ENCODE measurements around the gene ZBP1. TPM values are rescaled to one million over a fixed set of nuclear protein-coding genes. Genes with fewer than 3 reads are reported as not detected.

ZBP1 gene
- total RNA-seq, 1 donor from 2014 or later, result 0.32 TPM

DNA sequence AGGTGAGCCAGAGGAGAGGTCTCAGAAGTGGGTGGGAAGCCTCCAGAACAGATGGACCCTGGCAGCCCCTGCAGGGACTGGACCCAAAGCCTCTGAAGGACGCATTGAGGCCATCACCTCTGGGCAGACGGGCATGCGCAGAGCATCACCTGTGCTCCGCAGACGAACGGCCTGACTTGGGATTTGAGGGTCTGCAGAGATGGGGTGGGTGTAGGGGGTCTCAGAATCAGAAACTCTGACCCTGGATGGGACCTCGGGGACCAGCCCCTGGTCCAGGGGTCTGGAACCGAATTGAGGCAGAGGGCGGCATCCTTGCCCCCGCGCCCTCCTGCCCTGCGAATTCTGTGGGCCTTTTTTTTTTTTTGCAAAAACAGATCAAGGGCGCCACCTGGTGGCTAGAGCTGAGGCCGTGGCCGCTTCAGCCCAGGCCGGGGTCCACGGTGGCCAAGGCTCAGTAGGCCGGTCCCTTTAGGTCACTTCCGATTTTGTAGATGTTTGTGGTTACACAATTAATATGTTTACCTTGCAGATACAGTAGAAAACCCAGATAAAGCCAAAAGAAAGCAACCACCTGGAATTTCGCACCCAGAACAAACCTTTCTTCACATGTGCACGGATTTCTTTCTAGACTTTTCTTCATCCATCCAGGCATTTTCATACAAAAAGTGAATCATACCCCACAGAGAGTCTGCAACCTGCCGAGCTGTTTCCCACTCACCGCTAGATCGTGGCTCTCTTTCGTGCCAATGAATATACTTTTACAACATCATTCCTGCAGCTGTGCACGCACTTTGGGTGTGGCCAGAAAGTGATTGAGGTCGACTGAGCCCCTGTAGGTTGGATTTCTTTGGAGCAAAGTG, 25.9 kb downstream of the ZBP1 start:
- Mint-ChIP-seq H3K27ac (no peak overlapping the region), H3K9me3 (no peaks in the 10 kb centered on the region)
- DNase-seq (ENCODE audit: low spot score), result no peak

DNA sequence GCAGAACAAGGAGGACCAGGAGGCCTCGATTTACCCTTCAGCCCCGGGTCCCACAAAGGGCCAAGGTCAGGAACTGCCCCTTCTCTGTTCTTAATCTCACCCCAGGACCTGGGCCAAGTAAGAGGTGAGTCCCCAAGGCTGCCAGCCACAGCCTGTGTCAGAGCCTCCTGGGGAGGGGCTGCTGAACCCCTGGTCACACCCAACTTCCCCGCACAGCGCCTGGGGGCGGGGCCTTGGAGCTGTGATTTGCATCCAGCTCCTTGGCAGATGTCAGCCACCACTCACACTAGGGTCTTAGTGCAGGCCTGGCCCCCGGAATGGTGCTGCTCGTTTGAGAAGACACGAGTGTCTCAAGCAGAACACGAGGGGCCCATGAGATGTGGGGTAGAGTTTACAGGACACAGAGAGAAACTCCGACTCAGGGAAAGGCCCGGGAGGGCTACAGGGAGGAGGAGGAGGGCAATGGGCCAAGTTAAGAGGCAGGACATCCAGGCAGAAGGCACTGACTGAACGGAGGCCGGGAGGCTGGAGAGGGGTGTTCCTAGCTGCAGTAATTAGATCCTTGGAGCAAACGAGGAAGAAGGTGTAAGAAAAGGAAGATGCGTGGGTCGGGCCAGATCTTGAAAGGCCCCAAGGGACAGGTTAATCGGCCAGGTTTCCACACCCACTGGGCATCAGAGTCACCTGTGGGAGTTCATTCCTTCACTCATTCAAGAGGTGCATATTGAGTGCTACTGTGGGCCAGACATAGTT, 26.9 kb downstream of the ZBP1 start:
- intact Hi-C loops (cut with micrococcal nuclease), result loop anchor here (5.0 to 10.0 kb wide), 3 partner anchors 181 to 501 kb away; no protein-coding TSS in a partner anchor
- Mint-ChIP-seq H3K27ac (no peak overlapping the region), H3K4me3 (ENCODE audit: low read depth) (no peak overlapping the region), H3K4me1 (ENCODE audit: low read depth) (no peaks in the 10 kb centered on the region), H3K27me3 (ENCODE audit: low read depth) (peaks cover 11% of the 10 kb centered on the region), H3K9me3 (no peaks in the 10 kb centered on the region), H3K36me3 (ENCODE audit: low read depth) (no peaks in the 10 kb centered on the region)
- no peak for DNase-seq (ENCODE audit: low spot score)

More for the DNA sequence above, 25.9 kb downstream of the ZBP1 start:
- Mint-ChIP-seq H3K4me3 (ENCODE audit: low read depth) (no peak overlapping the region), H3K27me3 (ENCODE audit: low read depth) (peaks cover 19% of the 10 kb centered on the region), H3K36me3 (ENCODE audit: low read depth) (no peaks in the 10 kb centered on the region), H3K4me1 (ENCODE audit: low read depth) (no peaks in the 10 kb centered on the region)
- intact Hi-C loops (cut with micrococcal nuclease), result loop anchor here (5.0 to 10.0 kb wide), 3 partner anchors 180 to 502 kb away; no protein-coding TSS in a partner anchor

- intact Hi-C loops (cut with micrococcal nuclease), result loop anchor here (5.0 to 10.0 kb wide), 3 partner anchors 182 to 500 kb away; no protein-coding TSS in a partner anchor
- no peak overlapping the region for H3K27ac Mint-ChIP-seq
- H3K4me3 Mint-ChIP-seq (ENCODE audit: low read depth), result no peak overlapping the region
- no peak for DNase-seq (ENCODE audit: low spot score)
- H3K4me1 Mint-ChIP-seq (ENCODE audit: low read depth), result no peaks in the 10 kb centered on the region
- H3K27me3 Mint-ChIP-seq (ENCODE audit: low read depth), result peaks cover 8% of the 10 kb centered on the region
- H3K36me3 Mint-ChIP-seq (ENCODE audit: low read depth), result no peaks in the 10 kb centered on the region
- H3K9me3 Mint-ChIP-seq, result no peaks in the 10 kb centered on the region
Observed at GRCh38 chr20:57592263-57593092, 27.7 kb downstream of the ZBP1 start.

GRCh38 chr20:57591289-57592229, 28.7 kb downstream of the ZBP1 start:
- Mint-ChIP-seq H3K4me3 (ENCODE audit: low read depth) (no peak overlapping the region), H3K27ac (no peak overlapping the region), H3K9me3 (no peaks in the 10 kb centered on the region), H3K27me3 (ENCODE audit: low read depth) (peaks cover 6% of the 10 kb centered on the region), H3K36me3 (ENCODE audit: low read depth) (no peaks in the 10 kb centered on the region), H3K4me1 (ENCODE audit: low read depth) (no peaks in the 10 kb centered on the region)
- DNase-seq (ENCODE audit: low spot score), result no peak
- intact Hi-C loops (cut with micrococcal nuclease), result loop anchor here (5.0 to 10.0 kb wide), 3 partner anchors 183 to 499 kb away; no protein-coding TSS in a partner anchor

- no peaks in the 10 kb centered on the region for H3K9me3 Mint-ChIP-seq
- intact Hi-C loops (cut with micrococcal nuclease), result loop anchor here (5.0 to 10.0 kb wide), 3 partner anchors 184 to 498 kb away; no protein-coding TSS in a partner anchor
- no peak overlapping the region for H3K4me3 Mint-ChIP-seq (ENCODE audit: low read depth)
- DNase-seq (ENCODE audit: low spot score), result no peak
- no peak overlapping the region for H3K27ac Mint-ChIP-seq
- H3K27me3 Mint-ChIP-seq (ENCODE audit: low read depth), result peaks cover 2% of the 10 kb centered on the region
- no peaks in the 10 kb centered on the region for H3K4me1 Mint-ChIP-seq (ENCODE audit: low read depth)
- no peaks in the 10 kb centered on the region for H3K36me3 Mint-ChIP-seq (ENCODE audit: low read depth)
Observed at GRCh38 chr20:57590485-57591288, 29.5 kb downstream of the ZBP1 start.

DNA sequence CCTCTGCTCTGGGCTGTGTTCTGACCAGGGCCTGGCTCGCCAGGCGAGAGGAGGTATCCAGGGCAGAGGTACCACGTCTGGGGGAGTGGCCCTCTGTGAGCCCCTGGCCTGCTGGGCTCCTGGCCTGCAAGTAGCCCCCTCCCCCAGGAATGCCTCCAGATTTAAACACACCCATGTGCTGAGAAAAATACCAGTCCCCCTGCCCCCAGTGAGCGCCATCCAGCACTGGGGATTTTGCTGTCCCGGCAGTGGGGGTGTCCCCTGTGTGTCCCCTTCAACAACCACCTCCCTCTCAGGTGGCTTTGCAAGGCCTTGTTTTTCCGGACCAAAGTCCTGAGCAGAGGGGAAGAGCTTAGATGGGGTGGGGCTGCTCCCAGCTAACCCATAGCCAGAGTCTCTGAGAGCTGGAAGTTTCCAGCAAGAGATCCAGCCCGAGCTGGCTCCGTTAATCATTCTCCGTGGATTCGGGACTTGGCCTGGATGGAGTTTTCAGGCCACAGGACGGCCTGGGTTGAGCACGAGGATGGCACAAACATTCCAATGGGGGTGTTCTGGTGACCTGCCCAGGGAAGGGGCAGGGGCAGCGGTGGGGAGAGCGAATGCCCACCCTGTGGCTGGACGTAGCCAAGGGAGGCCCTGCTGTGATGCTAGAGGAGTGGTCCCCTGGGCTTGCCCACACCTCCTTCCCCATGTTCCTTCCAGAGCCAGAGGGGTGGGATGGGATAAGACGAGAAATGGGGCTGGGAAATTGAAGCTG, 30.3 kb downstream of the ZBP1 start:
- Mint-ChIP-seq H3K36me3 (ENCODE audit: low read depth) (no peaks in the 10 kb centered on the region), H3K4me3 (ENCODE audit: low read depth) (no peak overlapping the region), H3K27ac (no peak overlapping the region), H3K9me3 (no peaks in the 10 kb centered on the region), H3K4me1 (ENCODE audit: low read depth) (no peaks in the 10 kb centered on the region), H3K27me3 (ENCODE audit: low read depth) (peaks cover 3% of the 10 kb centered on the region)
- intact Hi-C loops (cut with micrococcal nuclease), result loop anchor here (5.0 to 10.0 kb wide), 3 partner anchors 185 to 498 kb away; no protein-coding TSS in a partner anchor
- DNase-seq (ENCODE audit: low spot score), result no peak

GRCh38 chr20:57589123-57589727, 31.0 kb downstream of the ZBP1 start:
- Mint-ChIP-seq H3K4me1 (ENCODE audit: low read depth) (no peaks in the 10 kb centered on the region), H3K36me3 (ENCODE audit: low read depth) (no peaks in the 10 kb centered on the region), H3K4me3 (ENCODE audit: low read depth) (no peak overlapping the region), H3K9me3 (no peaks in the 10 kb centered on the region), H3K27ac (no peak overlapping the region), H3K27me3 (ENCODE audit: low read depth) (peaks cover 9% of the 10 kb centered on the region)
- intact Hi-C loops (cut with micrococcal nuclease), result no loop called here
- DNase-seq (ENCODE audit: low spot score), result no peak

DNA sequence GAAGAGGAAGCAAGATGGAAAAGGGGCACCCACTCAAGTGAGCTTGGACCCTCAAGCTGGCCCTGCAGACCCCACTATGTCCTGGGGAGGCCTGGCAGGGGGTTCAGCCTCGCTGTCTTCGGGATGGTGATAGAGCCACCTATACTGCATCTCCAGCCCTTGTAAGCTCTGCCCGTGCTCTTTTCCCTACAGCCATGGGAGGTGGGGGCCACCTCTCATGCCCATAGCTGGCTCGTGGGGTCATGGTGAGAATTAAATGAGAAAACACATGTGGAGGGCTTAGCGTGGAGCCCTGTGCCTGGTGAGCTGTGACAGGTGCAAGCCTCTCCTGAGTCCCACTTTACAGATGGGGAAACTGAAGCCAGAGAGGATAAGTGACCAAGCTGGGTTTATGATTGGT, 31.6 kb downstream of the ZBP1 start:
- Mint-ChIP-seq H3K27ac (no peak overlapping the region), H3K36me3 (ENCODE audit: low read depth) (no peaks in the 10 kb centered on the region), H3K4me3 (ENCODE audit: low read depth) (no peak overlapping the region), H3K27me3 (ENCODE audit: low read depth) (peaks cover 11% of the 10 kb centered on the region), H3K9me3 (no peaks in the 10 kb centered on the region), H3K4me1 (ENCODE audit: low read depth) (no peaks in the 10 kb centered on the region)
- intact Hi-C loops (cut with micrococcal nuclease), result no loop called here
- no peak for DNase-seq (ENCODE audit: low spot score)

- H3K4me3 Mint-ChIP-seq (ENCODE audit: low read depth), result no peak overlapping the region
- no peak overlapping the region for H3K27ac Mint-ChIP-seq
- H3K9me3 Mint-ChIP-seq, result no peaks in the 10 kb centered on the region
- no peaks in the 10 kb centered on the region for H3K4me1 Mint-ChIP-seq (ENCODE audit: low read depth)
- peaks cover 13% of the 10 kb centered on the region for H3K27me3 Mint-ChIP-seq (ENCODE audit: low read depth)
- intact Hi-C loops (cut with micrococcal nuclease), result no loop called here
- DNase-seq (ENCODE audit: low spot score), result no peak
- no peaks in the 10 kb centered on the region for H3K36me3 Mint-ChIP-seq (ENCODE audit: low read depth)
Observed at GRCh38 chr20:57587989-57588377, 32.2 kb downstream of the ZBP1 start.

GRCh38 chr20:57587278-57587988, 32.8 kb downstream of the ZBP1 start:
- H3K27ac Mint-ChIP-seq, result no peak overlapping the region
- intact Hi-C loops (cut with micrococcal nuclease), result no loop called here
- H3K27me3 Mint-ChIP-seq (ENCODE audit: low read depth), result peaks cover 13% of the 10 kb centered on the region
- H3K4me1 Mint-ChIP-seq (ENCODE audit: low read depth), result no peaks in the 10 kb centered on the region
- H3K36me3 Mint-ChIP-seq (ENCODE audit: low read depth), result no peaks in the 10 kb centered on the region
- H3K4me3 Mint-ChIP-seq (ENCODE audit: low read depth), result no peak overlapping the region
- H3K9me3 Mint-ChIP-seq, result no peaks in the 10 kb centered on the region
- DNase-seq (ENCODE audit: low spot score), result no peak
